ENCODE data around the gene TNK2.

The TNK2 gene

GRCh38 chr3:195878424-195879274, 29.7 kb downstream of the TNK2 start:
- TF ChIP-seq CTCF (conservative IDR thresholded peaks at IDR 0.05; ENCODE audit: low read depth, low read length), result no peak
- no peak for DNase-seq (ENCODE audit: low read depth)

GRCh38 chr3:195877767-195878423, 30.5 kb downstream of the TNK2 start:
- no peak overlapping the region for H3K4me3 ChIP-seq (ENCODE audit: low read length)
- TF ChIP-seq CTCF (conservative IDR thresholded peaks at IDR 0.05; ENCODE audit: low read depth, low read length), result no peak
- DNase-seq (ENCODE audit: low read depth), result no peak

More at GRCh38 chr3:195878424-195879274, 29.7 kb downstream of the TNK2 start:
- H3K4me3 ChIP-seq (ENCODE audit: low read length), result no peak overlapping the region

DNA sequence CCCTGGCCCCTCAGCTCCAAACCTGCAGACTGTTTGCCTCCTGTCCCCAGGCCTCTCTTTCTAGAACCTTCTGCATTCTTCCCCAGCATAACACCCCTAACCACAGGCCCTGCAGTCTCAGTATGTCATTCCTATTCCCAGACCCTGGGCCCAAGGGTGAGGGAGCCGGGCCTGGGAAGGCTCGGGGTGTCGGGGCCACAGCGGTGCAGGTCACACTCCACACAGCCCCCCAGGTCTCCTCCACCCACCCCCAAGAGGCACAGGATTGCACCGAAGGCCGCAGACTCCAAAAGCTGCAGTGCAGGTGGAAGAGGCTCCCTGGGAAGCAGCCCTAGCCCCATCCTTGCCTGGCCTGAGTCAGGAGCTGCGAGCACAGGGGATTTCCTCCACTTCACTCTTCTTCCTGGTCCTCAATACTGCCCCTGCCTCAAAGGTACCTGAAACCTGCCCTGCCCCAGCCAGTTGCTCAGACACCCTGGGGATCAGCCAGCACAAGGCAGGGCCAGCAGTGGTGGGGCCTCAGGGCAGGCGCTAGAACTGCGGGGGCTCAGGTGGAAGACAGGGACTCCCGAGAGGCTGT, 31.1 kb downstream of the TNK2 start:
- no peak overlapping the region for H3K4me3 ChIP-seq (ENCODE audit: low read length)
- no peak for DNase-seq (ENCODE audit: low read depth)
- no peak for TF ChIP-seq CTCF (conservative IDR thresholded peaks at IDR 0.05; ENCODE audit: low read depth, low read length)

DNA sequence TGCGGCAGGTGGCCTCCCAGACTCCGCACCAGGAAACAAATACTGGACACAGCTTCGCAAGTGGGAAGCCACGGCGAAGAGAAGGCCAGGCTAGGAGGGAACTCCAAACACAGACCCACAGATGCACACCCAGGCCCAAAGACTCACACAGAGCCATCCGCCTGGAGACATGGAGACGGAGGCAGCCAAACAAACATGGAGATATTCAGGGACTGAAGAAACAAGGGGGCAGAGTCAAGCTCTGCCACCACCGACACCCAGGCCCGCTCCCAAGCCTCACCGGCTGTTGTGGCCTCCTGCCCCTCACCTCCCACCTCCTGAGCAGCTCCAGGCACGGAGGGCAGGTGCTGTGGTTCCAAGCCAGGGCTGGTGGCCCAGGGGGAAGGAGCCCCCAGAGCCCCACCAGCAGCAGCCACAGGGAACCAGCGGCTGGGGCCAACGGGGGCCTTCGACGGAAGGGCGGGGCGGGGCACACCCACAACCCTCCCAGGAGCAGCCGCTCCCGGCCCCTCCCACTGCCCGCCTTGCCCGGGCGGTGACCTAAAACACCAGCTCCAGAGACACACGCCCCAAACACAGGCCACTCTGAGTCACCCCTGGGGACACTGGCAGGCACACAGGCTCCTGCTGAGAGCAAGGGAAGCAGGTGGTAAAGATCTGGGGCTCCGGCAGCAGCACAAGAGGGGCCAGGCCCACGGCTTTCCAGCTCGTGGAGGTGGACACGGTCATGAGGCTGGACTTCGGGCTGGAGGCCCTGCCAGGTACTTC, 31.9 kb downstream of the TNK2 start:
- H3K4me3 ChIP-seq (ENCODE audit: low read length), result no peak overlapping the region
- DNase-seq (ENCODE audit: low read depth), result no peak
- no peak for TF ChIP-seq CTCF (conservative IDR thresholded peaks at IDR 0.05; ENCODE audit: low read depth, low read length)

DNA sequence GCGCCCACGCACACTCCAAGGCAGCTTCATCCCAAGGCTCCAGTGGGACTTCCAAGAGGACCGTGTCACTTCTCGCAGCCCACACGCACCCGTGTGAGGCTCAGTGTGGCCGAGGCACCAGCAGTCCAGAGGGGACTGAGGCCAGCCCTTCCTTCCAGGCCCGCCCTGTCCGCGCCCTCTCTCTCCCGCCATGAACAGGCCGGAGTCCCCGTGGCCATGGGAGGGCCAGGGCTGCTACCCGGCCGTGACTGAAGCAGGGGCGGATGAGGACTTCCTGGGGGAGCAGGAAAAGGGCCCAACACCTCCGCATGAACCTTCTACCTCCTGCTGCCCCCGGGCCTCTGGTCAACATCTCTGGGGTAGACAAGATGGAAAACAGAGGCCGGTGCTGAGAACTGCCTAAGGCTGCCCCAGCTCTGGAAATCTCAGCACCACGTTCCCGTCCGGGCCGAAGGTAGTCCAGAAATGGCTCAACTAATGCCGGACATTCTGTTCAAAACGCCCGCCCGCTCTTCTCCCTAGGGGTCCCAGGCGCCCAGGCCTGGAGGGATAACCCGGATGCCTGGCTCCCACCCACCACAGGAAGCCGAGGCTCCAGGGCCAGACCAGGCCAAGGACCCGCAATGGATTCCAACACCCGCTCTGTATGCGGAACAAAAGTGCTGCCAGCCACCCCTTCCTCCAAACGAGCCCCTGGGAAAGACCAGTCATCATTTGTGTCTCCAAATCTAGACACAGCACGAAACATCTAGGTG, 32.7 kb downstream of the TNK2 start:
- no peak for TF ChIP-seq CTCF (conservative IDR thresholded peaks at IDR 0.05; ENCODE audit: low read depth, low read length)
- DNase-seq (ENCODE audit: low read depth), result no peak
- no peak overlapping the region for H3K4me3 ChIP-seq (ENCODE audit: low read length)

GRCh38 chr3:195873971-195874370, 34.4 kb downstream of the TNK2 start:
- no peak for DNase-seq (ENCODE audit: low read depth)
- no peak overlapping the region for H3K4me3 ChIP-seq (ENCODE audit: low read length)
- TF ChIP-seq CTCF (conservative IDR thresholded peaks at IDR 0.05; ENCODE audit: low read depth, low read length), result no peak
